OCI-LY1 (cell line): ENCODE data around the gene MUC2.

ENCODE experiments used
- H2AFZ ChIP-seq: fragments of 200-600 bp; sonication (generic), shearing (Covaris generic); 2 replicates; pipeline ENCODE4 v1.6.0; 2014; ENCODE audit warnings: antibody characterized with exemption, mild to moderate bottlenecking, low read length
- H3F3A ChIP-seq: fragments of 200-600 bp; sonication (generic), shearing (Covaris generic); 2 replicates; pipeline ENCODE4 v1.6.0; 2014; ENCODE audit warnings: mild to moderate bottlenecking, antibody characterized with exemption, low read length, moderate library complexity; ENCODE audit not compliant: insufficient read depth
- H3K27ac ChIP-seq: fragments of 200-600 bp; sonication (generic); 2 replicates; pipeline ENCODE4 v1.5.1; 2014; ENCODE audit warnings: low read length, mixed run types, mild to moderate bottlenecking, low read depth; ENCODE audit not compliant: poor library complexity, severe bottlenecking
- H3K27me3 ChIP-seq: fragments of 200-600 bp; sonication (generic); 2 replicates; pipeline ENCODE4 v1.6.0; 2014; ENCODE audit warnings: antibody characterized with exemption, mild to moderate bottlenecking, low read length, moderate library complexity; ENCODE audit not compliant: insufficient read depth
- H3K36me3 ChIP-seq: fragments of 200-600 bp; sonication (generic); 2 replicates; pipeline ENCODE4 v1.6.1; 2014; ENCODE audit warnings: mild to moderate bottlenecking, antibody characterized with exemption, low read length, moderate library complexity, mixed read lengths; ENCODE audit not compliant: insufficient read depth
- H3K4me1 ChIP-seq: fragments of 200-600 bp; sonication (generic); 2 replicates; pipeline ENCODE4 v1.5.1; 2014; ENCODE audit warnings: mild to moderate bottlenecking, low read length, moderate library complexity; ENCODE audit not compliant: insufficient read depth, severe bottlenecking
- H3K4me2 ChIP-seq: fragments of 200-600 bp; sonication (generic), shearing (Covaris generic); 2 replicates; pipeline ENCODE4 v1.6.1; 2014; ENCODE audit warnings: low read length
- H3K4me3 ChIP-seq: fragments of 200-600 bp; sonication (generic); 2 replicates; pipeline ENCODE4 v1.5.1; 2014; ENCODE audit warnings: low read length, low read depth, mild to moderate bottlenecking, mixed read lengths; ENCODE audit not compliant: poor library complexity, severe bottlenecking
- H3K79me2 ChIP-seq: fragments of 200-600 bp; shearing (Covaris generic); 2 replicates; pipeline ENCODE4 v1.6.1; 2016; ENCODE audit warnings: mixed run types, low read length, mixed read lengths; ENCODE audit not compliant: insufficient read depth
- H3K9ac ChIP-seq: fragments of 200-600 bp; sonication (generic), shearing (Covaris generic); 2 replicates; pipeline ENCODE4 v1.6.1; 2014; ENCODE audit warnings: mild to moderate bottlenecking, low read length, mixed read lengths
- H3K9me2 ChIP-seq: fragments of 200-600 bp; sonication (generic), shearing (Covaris generic); 2 replicates; pipeline ENCODE4 v1.6.1; 2014; ENCODE audit warnings: low read depth, mild to moderate bottlenecking, low read length, mixed read lengths
- H3K9me3 ChIP-seq: fragments of 200-600 bp; shearing (Covaris generic); 2 replicates; pipeline ENCODE4 v1.6.1; 2014; ENCODE audit warnings: low read length, mixed read lengths
- H4K20me1 ChIP-seq: fragments of 200-600 bp; sonication (generic), shearing (Covaris generic); 2 replicates; pipeline ENCODE4 v1.6.0; 2016; ENCODE audit warnings: mild to moderate bottlenecking, low read length; ENCODE audit not compliant: insufficient read depth
- CTCF ChIP-seq: fragments of 200-600 bp; sonication (generic), shearing (Covaris generic); IDR thresholded peaks from 2 replicates; pipeline ENCODE4 v1.5.1; 2017; ENCODE audit warnings: mild to moderate bottlenecking, antibody characterized with exemption, low read length, moderate library complexity, mixed read lengths
- EZH2 ChIP-seq: fragments of 200-600 bp; sonication (generic), shearing (Covaris generic); IDR thresholded peaks from 2 replicates; pipeline ENCODE4 v1.8.0; 2017; ENCODE audit warnings: borderline replicate concordance, mixed run types, mild to moderate bottlenecking, antibody characterized with exemption, low read length, moderate library complexity, mixed read lengths

MUC2 gene

DNA sequence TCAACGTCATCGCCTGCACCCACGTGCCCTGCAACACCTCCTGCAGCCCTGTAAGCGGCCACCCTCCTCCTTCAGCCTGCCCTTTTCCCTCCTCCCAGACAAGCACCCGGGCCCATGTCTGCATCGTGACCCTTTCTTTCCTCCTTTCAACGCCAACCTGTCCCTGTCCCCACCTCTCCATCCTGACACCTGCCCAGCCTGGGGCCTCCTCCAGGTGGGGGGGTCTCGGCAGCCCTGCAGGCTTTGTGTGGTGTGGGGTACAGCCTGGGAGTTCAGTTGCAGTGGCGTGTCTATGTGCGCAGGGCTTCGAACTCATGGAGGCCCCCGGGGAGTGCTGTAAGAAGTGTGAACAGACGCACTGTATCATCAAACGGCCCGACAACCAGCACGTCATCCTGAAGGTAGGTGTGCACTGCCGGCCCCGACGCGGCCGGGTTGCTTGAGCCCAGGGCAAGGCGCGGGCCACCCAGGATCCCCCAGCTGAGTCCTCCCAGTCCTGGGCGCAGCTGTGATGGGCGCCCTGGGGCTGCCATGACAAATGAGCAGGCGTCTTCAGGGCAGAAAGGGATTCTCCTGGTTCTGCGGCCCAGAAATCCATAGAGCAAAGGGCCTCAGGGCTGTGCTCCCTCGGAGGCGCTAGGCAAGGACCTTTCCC lies 33.7 kb downstream of the MUC2 start:
- no peaks in the 10 kb centered on the region for H3F3A ChIP-seq
- H3K36me3 ChIP-seq = no peaks in the 10 kb centered on the region
- H3K4me1 ChIP-seq = no peaks in the 10 kb centered on the region
- H3K9me3 ChIP-seq = no peaks in the 10 kb centered on the region
- no peak overlapping the region for H3K9ac ChIP-seq
- H3K4me2 ChIP-seq = no peak overlapping the region
- H4K20me1 ChIP-seq = no peaks in the 10 kb centered on the region
- H3K9me2 ChIP-seq = no peaks in the 10 kb centered on the region
- no peaks in the 10 kb centered on the region for H3K27me3 ChIP-seq
- H3K27ac ChIP-seq = no peak overlapping the region
- TF ChIP-seq EZH2 (no peak), CTCF (no peak)
- H3K4me3 ChIP-seq = no peak overlapping the region
- no peaks in the 10 kb centered on the region for H3K79me2 ChIP-seq
- H2AFZ ChIP-seq = no peak overlapping the region

- no peak overlapping the region for H2AFZ ChIP-seq
These were observed 34.6 kb downstream of the MUC2 start for GRCh38 chr11:1109101-1109917.

More at GRCh38 chr11:1109101-1109917, 34.6 kb downstream of the MUC2 start:
- Histone ChIP-seq H3K9me3 (no peaks in the 10 kb centered on the region), H3K4me1 (no peaks in the 10 kb centered on the region), H3K79me2 (no peaks in the 10 kb centered on the region), H3F3A (no peaks in the 10 kb centered on the region), H3K27me3 (no peaks in the 10 kb centered on the region), H3K4me3 (no peak overlapping the region), H3K36me3 (no peaks in the 10 kb centered on the region), H3K4me2 (no peak overlapping the region), H3K27ac (no peak overlapping the region), H3K9me2 (no peaks in the 10 kb centered on the region), H3K9ac (no peak overlapping the region), H4K20me1 (no peaks in the 10 kb centered on the region)
- TF ChIP-seq EZH2 = no peak
- no peak for TF ChIP-seq CTCF
